Measurements from ENCODE around the gene ZPR1.

The ZPR1 gene

DNA sequence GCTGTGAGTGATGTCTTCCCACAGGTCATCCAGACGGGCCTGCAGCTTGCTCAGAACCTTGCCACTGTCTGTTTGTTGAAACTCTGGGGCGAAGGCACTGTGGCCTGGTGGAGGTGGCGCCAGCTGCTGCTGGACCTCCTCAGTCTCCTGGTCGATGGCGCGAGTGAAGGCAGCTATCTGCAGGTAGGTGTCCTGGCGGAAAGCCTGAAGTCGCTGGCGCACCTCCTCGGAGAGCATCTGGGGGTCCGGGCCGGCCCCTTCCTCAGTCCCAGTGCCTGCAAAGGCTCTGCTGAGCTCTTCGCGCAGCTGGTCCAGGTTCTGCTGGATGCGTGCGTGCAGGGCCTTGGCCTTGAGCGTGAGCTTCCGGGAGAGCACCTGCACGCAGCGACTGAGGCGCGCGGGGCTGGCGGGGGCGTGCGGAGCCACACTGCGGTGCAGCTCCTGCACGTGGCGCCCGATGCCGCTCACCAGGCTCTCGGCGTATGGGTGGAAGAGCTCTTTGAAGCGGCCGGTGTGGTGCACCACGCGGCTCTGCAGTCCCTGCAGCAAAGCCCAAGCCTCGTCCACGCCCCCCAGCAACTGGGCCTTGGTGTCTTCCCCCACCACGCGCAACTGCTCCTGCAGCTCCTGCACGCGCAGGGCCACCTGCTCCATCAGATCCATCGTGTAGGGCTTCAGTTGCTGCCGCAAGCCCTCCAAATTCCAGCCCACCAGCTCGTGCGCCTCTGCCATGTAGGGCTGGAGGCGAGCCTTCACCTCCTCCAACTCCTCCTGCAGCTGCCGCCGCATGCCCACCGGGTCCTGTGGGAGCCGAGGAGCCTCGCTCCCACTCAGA lies 2.6 kb upstream of the ZPR1 start:
- H3K4me3 ChIP-seq (ENCODE audit: low read length) = no peak overlapping the region
- H3K36me3 ChIP-seq (ENCODE audit: control insufficient read depth, insufficient read depth, low read length, severe bottlenecking) = peaks cover 13% of the 10 kb centered on the region
- H3K4me1 ChIP-seq (ENCODE audit: control insufficient read depth, insufficient read depth, low read length) = peaks cover 46% of the 10 kb centered on the region
- no peak for DNase-seq (ENCODE audit: low read depth)
- no peak overlapping the region for H3K9ac ChIP-seq (ENCODE audit: low read length)
- no peaks in the 10 kb centered on the region for H3K9me3 ChIP-seq (ENCODE audit: control insufficient read depth, low read length)
- no peaks in the 10 kb centered on the region for H3K27me3 ChIP-seq (replicated peaks; ENCODE audit: control insufficient read depth, insufficient read depth, low read length)

DNA sequence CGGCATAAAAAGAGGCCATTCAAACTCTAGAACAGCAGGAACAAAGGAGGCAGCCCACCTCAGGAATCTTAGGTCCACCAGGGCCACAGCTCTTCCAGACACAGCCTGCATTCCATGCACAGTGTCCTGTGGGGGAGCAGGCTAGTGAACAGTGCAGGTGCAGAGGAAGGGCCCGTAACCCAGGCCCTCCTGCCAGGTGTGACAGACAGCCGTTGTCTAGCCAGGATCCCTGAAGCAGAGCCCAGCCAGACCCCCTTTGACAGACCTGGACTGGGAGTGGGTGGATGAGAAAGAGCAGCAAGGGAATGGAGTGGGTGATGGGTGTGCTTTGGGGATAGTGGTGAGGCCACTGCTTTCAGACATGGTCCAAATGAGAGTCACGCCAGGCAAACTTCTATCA lies 1.2 kb upstream of the ZPR1 start:
- Histone ChIP-seq H3K4me3 (ENCODE audit: low read length) (no peak overlapping the region), H3K4me1 (ENCODE audit: control insufficient read depth, insufficient read depth, low read length) (peaks cover 47% of the 10 kb centered on the region), H3K9me3 (ENCODE audit: control insufficient read depth, low read length) (no peaks in the 10 kb centered on the region), H3K27me3 (replicated peaks; ENCODE audit: control insufficient read depth, insufficient read depth, low read length) (no peaks in the 10 kb centered on the region), H3K36me3 (ENCODE audit: control insufficient read depth, insufficient read depth, low read length, severe bottlenecking) (peaks cover 27% of the 10 kb centered on the region), H3K9ac (ENCODE audit: low read length) (no peak overlapping the region)
- DNase-seq (ENCODE audit: low read depth) = no peak

- Histone ChIP-seq H3K9me3 (ENCODE audit: control insufficient read depth, low read length) (no peaks in the 10 kb centered on the region), H3K4me3 (ENCODE audit: low read length) (peak overlapping the region; percentile 89), H3K9ac (ENCODE audit: low read length) (peak overlapping the region; percentile 90), H3K4me1 (ENCODE audit: control insufficient read depth, insufficient read depth, low read length) (peaks cover 48% of the 10 kb centered on the region), H3K27me3 (replicated peaks; ENCODE audit: control insufficient read depth, insufficient read depth, low read length) (no peaks in the 10 kb centered on the region), H3K36me3 (ENCODE audit: control insufficient read depth, insufficient read depth, low read length, severe bottlenecking) (peaks cover 31% of the 10 kb centered on the region)
- no peak for DNase-seq (ENCODE audit: low read depth)
These were observed 711 bp upstream of the ZPR1 start for GRCh38 chr11:116788534-116788933.

GRCh38 chr11:116787436-116787785 lies 412 bp downstream of the ZPR1 start:
- Histone ChIP-seq H3K9me3 (ENCODE audit: control insufficient read depth, low read length) (no peaks in the 10 kb centered on the region), H3K4me1 (ENCODE audit: control insufficient read depth, insufficient read depth, low read length) (peaks cover 48% of the 10 kb centered on the region), H3K27me3 (replicated peaks; ENCODE audit: control insufficient read depth, insufficient read depth, low read length) (no peaks in the 10 kb centered on the region), H3K9ac (ENCODE audit: low read length) (peak overlapping the region; percentile 90), H3K4me3 (ENCODE audit: low read length) (peak overlapping the region; percentile 89), H3K36me3 (ENCODE audit: control insufficient read depth, insufficient read depth, low read length, severe bottlenecking) (peaks cover 42% of the 10 kb centered on the region)
- peak; percentile 43 for DNase-seq (ENCODE audit: low read depth)

DNA sequence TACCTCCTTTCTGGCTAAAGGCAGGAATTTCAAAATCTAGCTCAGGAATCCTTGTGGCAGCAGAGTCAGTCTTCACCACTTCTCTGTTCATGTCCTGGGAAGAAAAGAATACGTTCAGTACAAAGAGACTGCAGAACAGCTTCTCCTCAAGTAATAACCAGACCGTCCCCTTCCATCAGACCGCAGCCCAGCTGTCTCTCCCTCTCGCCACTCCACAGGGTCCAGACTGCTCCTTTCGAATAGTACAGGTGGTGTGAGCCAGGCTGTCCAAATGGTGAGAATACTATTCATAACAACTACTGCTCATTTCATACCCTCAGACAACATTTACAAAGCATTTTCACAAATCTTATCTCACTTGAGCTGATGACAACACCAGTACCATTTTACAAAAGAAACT lies 857 bp downstream of the ZPR1 start:
- Histone ChIP-seq H3K9ac (ENCODE audit: low read length) (peak overlapping the region; percentile 90), H3K4me1 (ENCODE audit: control insufficient read depth, insufficient read depth, low read length) (peaks cover 48% of the 10 kb centered on the region), H3K4me3 (ENCODE audit: low read length) (peak overlapping the region; percentile 89), H3K36me3 (ENCODE audit: control insufficient read depth, insufficient read depth, low read length, severe bottlenecking) (peaks cover 46% of the 10 kb centered on the region), H3K27me3 (replicated peaks; ENCODE audit: control insufficient read depth, insufficient read depth, low read length) (no peaks in the 10 kb centered on the region), H3K9me3 (ENCODE audit: control insufficient read depth, low read length) (no peaks in the 10 kb centered on the region)
- no peak for DNase-seq (ENCODE audit: low read depth)

DNA sequence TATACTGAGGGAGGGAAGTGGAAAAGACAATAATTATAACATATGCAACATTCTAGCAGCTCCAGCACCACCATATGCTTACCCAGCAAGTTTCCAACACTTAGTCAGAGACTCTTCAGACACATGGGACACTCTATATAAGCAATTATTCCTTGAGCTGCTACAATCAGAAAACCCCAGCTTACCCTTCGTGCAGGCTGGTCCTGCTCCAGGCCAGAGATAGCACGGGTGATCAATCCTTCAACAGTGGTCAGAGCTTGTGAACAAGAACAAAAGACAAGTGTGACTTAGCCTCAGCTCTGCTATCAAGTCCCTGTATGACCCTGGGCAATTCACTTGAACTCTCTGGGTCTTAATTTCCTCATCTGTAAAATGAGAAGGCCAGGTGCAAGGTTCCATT lies 1.5 kb downstream of the ZPR1 start:
- Histone ChIP-seq H3K36me3 (ENCODE audit: control insufficient read depth, insufficient read depth, low read length, severe bottlenecking) (peaks cover 52% of the 10 kb centered on the region), H3K4me3 (ENCODE audit: low read length) (peak overlapping the region; percentile 89), H3K9ac (ENCODE audit: low read length) (no peak overlapping the region), H3K9me3 (ENCODE audit: control insufficient read depth, low read length) (no peaks in the 10 kb centered on the region), H3K4me1 (ENCODE audit: control insufficient read depth, insufficient read depth, low read length) (peaks cover 43% of the 10 kb centered on the region), H3K27me3 (replicated peaks; ENCODE audit: control insufficient read depth, insufficient read depth, low read length) (no peaks in the 10 kb centered on the region)
- DNase-seq (ENCODE audit: low read depth) = no peak

DNA sequence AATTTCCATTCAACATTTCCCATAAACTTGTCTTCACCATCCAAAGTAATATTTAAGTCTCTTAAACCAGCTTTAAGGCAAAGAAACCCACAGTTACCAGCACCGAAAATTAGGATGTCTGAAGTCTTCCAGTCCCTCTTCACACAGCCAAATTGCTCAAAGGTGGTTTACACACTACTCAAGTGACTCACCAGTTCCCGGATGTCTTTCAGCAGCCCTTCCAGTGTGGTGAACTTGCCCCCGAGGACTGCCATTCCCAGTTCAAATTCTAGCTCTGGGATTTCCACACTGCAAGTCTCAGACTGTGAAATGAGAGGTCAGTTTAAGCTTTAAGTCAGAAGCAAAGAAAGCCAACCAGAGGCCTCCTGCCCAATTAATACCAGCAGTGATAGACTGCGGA lies 5.1 kb downstream of the ZPR1 start:
- H3K4me3 ChIP-seq (ENCODE audit: low read length) = peak overlapping the region; percentile 30
- H3K9ac ChIP-seq (ENCODE audit: low read length) = peak overlapping the region; percentile 45
- no peaks in the 10 kb centered on the region for H3K9me3 ChIP-seq (ENCODE audit: control insufficient read depth, low read length)
- no peaks in the 10 kb centered on the region for H3K27me3 ChIP-seq (replicated peaks; ENCODE audit: control insufficient read depth, insufficient read depth, low read length)
- H3K36me3 ChIP-seq (ENCODE audit: control insufficient read depth, insufficient read depth, low read length, severe bottlenecking) = peaks cover 84% of the 10 kb centered on the region
- no peak for DNase-seq (ENCODE audit: low read depth)
- peaks cover 46% of the 10 kb centered on the region for H3K4me1 ChIP-seq (ENCODE audit: control insufficient read depth, insufficient read depth, low read length)

- H3K27me3 ChIP-seq (replicated peaks; ENCODE audit: control insufficient read depth, insufficient read depth, low read length) = no peaks in the 10 kb centered on the region
- no peak for DNase-seq (ENCODE audit: low read depth)
- no peaks in the 10 kb centered on the region for H3K9me3 ChIP-seq (ENCODE audit: control insufficient read depth, low read length)
- peaks cover 60% of the 10 kb centered on the region for H3K4me1 ChIP-seq (ENCODE audit: control insufficient read depth, insufficient read depth, low read length)
- H3K36me3 ChIP-seq (ENCODE audit: control insufficient read depth, insufficient read depth, low read length, severe bottlenecking) = peaks cover 69% of the 10 kb centered on the region
- no peak overlapping the region for H3K9ac ChIP-seq (ENCODE audit: low read length)
- no peak overlapping the region for H3K4me3 ChIP-seq (ENCODE audit: low read length)
These were observed 9.3 kb downstream of the ZPR1 start for GRCh38 chr11:116778556-116778955.

GRCh38 chr11:116777056-116777455 lies 10.8 kb downstream of the ZPR1 start:
- no peak for DNase-seq (ENCODE audit: low read depth)
- Histone ChIP-seq H3K4me1 (ENCODE audit: control insufficient read depth, insufficient read depth, low read length) (peaks cover 51% of the 10 kb centered on the region), H3K4me3 (ENCODE audit: low read length) (peak overlapping the region; percentile 36), H3K36me3 (ENCODE audit: control insufficient read depth, insufficient read depth, low read length, severe bottlenecking) (peaks cover 55% of the 10 kb centered on the region), H3K9ac (ENCODE audit: low read length) (peak overlapping the region; percentile 20), H3K27me3 (replicated peaks; ENCODE audit: control insufficient read depth, insufficient read depth, low read length) (no peaks in the 10 kb centered on the region), H3K9me3 (ENCODE audit: control insufficient read depth, low read length) (no peaks in the 10 kb centered on the region)

DNA sequence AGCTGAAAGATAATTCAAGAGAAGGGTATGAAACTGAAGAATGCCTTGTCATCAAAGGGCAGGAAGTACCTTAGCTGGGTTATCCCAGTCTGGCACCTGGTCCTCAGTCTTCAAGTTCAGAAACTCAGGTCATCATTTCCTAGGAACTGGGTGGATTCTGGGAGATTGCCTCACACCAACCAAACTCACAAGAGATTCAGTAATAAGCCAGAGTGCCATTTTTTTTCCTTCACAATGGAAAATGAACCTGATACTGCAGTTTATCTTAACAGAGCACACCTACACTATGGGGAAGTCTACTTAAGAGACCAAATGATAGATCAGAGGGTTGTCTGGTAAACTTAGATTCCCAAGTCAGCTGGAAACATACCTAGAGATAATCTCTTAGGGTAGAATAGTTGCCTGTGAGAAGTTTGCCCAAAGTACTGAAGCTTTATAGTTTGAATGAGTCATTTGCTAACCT lies 11.3 kb downstream of the ZPR1 start:
- Histone ChIP-seq H3K4me3 (ENCODE audit: low read length) (peak overlapping the region; percentile 36), H3K27me3 (replicated peaks; ENCODE audit: control insufficient read depth, insufficient read depth, low read length) (no peaks in the 10 kb centered on the region), H3K4me1 (ENCODE audit: control insufficient read depth, insufficient read depth, low read length) (peaks cover 54% of the 10 kb centered on the region), H3K9ac (ENCODE audit: low read length) (peak overlapping the region; percentile 20), H3K9me3 (ENCODE audit: control insufficient read depth, low read length) (no peaks in the 10 kb centered on the region), H3K36me3 (ENCODE audit: control insufficient read depth, insufficient read depth, low read length, severe bottlenecking) (peaks cover 51% of the 10 kb centered on the region)
- DNase-seq (ENCODE audit: low read depth) = no peak

DNA sequence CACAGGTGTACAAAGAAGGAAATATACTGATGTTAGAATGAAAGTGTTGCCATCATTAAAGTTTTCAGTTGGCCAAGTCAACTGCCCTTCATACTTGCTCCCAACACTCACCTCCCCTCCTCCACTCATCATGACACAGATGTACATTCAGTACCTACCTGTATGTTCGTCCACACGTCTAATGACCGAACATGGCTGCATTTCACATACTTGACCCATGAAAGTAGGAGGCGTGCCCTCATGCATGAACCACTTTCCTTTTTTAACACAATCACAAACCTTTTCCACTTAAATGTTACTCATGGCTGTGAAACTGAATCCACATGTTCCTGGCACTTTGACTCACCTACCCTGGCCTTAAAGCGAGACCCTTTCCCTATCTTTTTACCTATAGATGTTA lies 11.8 kb downstream of the ZPR1 start:
- H3K4me1 ChIP-seq (ENCODE audit: control insufficient read depth, insufficient read depth, low read length) = peaks cover 57% of the 10 kb centered on the region
- no peak overlapping the region for H3K4me3 ChIP-seq (ENCODE audit: low read length)
- DNase-seq (ENCODE audit: low read depth) = no peak

DNA sequence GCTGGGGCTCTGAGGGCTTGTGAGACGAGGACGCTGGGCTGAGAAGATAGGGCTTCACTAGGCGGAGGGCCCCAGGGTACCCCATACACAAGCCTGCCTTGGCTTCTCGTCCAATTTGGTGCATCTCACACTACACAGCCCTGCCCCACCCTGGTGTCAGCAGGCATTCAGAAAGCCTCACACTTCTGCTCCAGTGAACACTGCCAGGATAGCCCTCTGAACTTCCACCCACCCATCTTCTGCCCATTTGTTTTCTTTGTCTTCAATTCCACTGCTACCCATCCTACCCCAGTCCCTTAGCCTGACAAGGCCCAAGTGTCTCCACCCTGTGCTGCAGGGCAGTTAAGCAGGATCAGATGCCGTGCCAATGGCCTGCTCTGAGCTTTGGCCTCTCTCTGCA lies 13.2 kb downstream of the ZPR1 start:
- Histone ChIP-seq H3K9ac (ENCODE audit: low read length) (peak overlapping the region; percentile 26), H3K27me3 (replicated peaks; ENCODE audit: control insufficient read depth, insufficient read depth, low read length) (no peaks in the 10 kb centered on the region), H3K36me3 (ENCODE audit: control insufficient read depth, insufficient read depth, low read length, severe bottlenecking) (peaks cover 36% of the 10 kb centered on the region), H3K4me3 (ENCODE audit: low read length) (no peak overlapping the region), H3K9me3 (ENCODE audit: control insufficient read depth, low read length) (no peaks in the 10 kb centered on the region), H3K4me1 (ENCODE audit: control insufficient read depth, insufficient read depth, low read length) (peaks cover 57% of the 10 kb centered on the region)
- DNase-seq (ENCODE audit: low read depth) = no peak

More for the DNA sequence above, 11.8 kb downstream of the ZPR1 start:
- Histone ChIP-seq H3K27me3 (replicated peaks; ENCODE audit: control insufficient read depth, insufficient read depth, low read length) (no peaks in the 10 kb centered on the region), H3K9ac (ENCODE audit: low read length) (no peak overlapping the region), H3K36me3 (ENCODE audit: control insufficient read depth, insufficient read depth, low read length, severe bottlenecking) (peaks cover 45% of the 10 kb centered on the region), H3K9me3 (ENCODE audit: control insufficient read depth, low read length) (no peaks in the 10 kb centered on the region)

Measured in adipocyte (in vitro differentiated cells).